GM12878 (cell line): ENCODE data around the gene EMX1. TPM values are rescaled to one million over a fixed set of nuclear protein-coding genes. Genes with fewer than 3 reads are reported as not detected.

ENCODE experiments used
- ATAC-seq: fragments of 200-7000 bp; cut with Tn5 transposase; 3 replicates; pipeline ENCODE4 v1.9.1; 2020; ENCODE audit warnings: mild to moderate bottlenecking, moderate library complexity
- BruUV-seq: library from RNA; stranded (reverse); fragments of 400-500 nt; replicated peaks from 2 replicates; lab custom pipeline; 2021; lab: Mats Ljungman, UMichigan
- CTCF ChIA-PET: fragments of 300-600 bp; sonication (Branson Sonifier 250); formaldehyde crosslinking; extraction: SDS; loops from one replicate; lab custom pipeline; 2021; ENCODE audit warnings: inconsistent platforms; lab: Yijun Ruan, JAX
- POLR2A ChIA-PET: fragments of 350-600 bp; formaldehyde crosslinking; extraction: SDS; loops from one replicate; lab custom pipeline; 2021; ENCODE audit warnings: inconsistent platforms; lab: Charles Lee
- RAD21 ChIA-PET: fragments of 300-600 bp; sonication (Branson Sonifier 250); formaldehyde crosslinking; loops from one replicate; lab custom pipeline; 2023; ENCODE audit warnings: antibody characterized with exemption; ENCODE audit not compliant: unreplicated experiment; lab: Charles Lee
- SMC1A ChIA-PET: fragments of 300-600 bp; sonication (Branson Sonifier 250); formaldehyde crosslinking; loops from one replicate; lab custom pipeline; 2023; ENCODE audit not compliant: unreplicated experiment, uncharacterized antibody; lab: Charles Lee
- DNase-seq: peaks from one replicate; pipeline ENCODE4 v3.0.0-alpha.2; 2011; ENCODE audit warnings: low read depth, low spot score
- FAIRE-seq: peaks from 3 replicates; lab custom pipeline; 2011; peaks lifted over from hg19 to GRCh38; lab: Jason Lieb, UNC
- H2AFZ ChIP-seq: 2 replicates; pipeline ENCODE4 v1.6.0; 2011; ENCODE audit warnings: low read depth, low read length, control low read depth; ENCODE audit not compliant: control insufficient read depth
- H3K27ac ChIP-seq: 2 replicates; pipeline ENCODE4 v1.5.1; 2011; ENCODE audit warnings: control low read depth; ENCODE audit not compliant: control insufficient read depth, insufficient read depth
- H3K27me3 ChIP-seq, 2 experiments: replicated peaks in 1 of 2; 2 replicates each; pipeline versions ENCODE4 v1.6.0 to v1.6.1; 2011; ENCODE audit warnings: low read length in 1 of 2; ENCODE audit not compliant: control insufficient read depth in 2 of 2, insufficient read depth in 2 of 2
- H3K36me3 ChIP-seq, 2 experiments: 2 replicates each; pipeline ENCODE4 v1.5.1; 2011; ENCODE audit warnings: low read length in 1 of 2; ENCODE audit not compliant: control insufficient read depth in 2 of 2, insufficient read depth in 2 of 2
- H3K4me1 ChIP-seq: 2 replicates; pipeline ENCODE4 v1.6.1; 2011; ENCODE audit warnings: mild to moderate bottlenecking, low read length, moderate library complexity, mixed read lengths; ENCODE audit not compliant: control insufficient read depth, insufficient read depth
- H3K4me2 ChIP-seq: 2 replicates; pipeline ENCODE4 v1.6.0; 2011; ENCODE audit warnings: control low read depth; ENCODE audit not compliant: control insufficient read depth, insufficient read depth
- H3K4me3 ChIP-seq: fragments of 200-600 bp; sonication (generic); 2 replicates; pipeline ENCODE4 v1.5.1; 2016
- H3K79me2 ChIP-seq: 2 replicates; pipeline ENCODE4 v1.6.0; 2011; ENCODE audit warnings: low read length; ENCODE audit not compliant: control insufficient read depth, insufficient read depth
- H3K9ac ChIP-seq: 2 replicates; pipeline ENCODE4 v1.8.0; 2011; ENCODE audit warnings: low read length, control low read depth, mixed read lengths; ENCODE audit not compliant: control insufficient read depth, insufficient read depth
- H3K9me3 ChIP-seq: replicated peaks from 3 replicates; pipeline ENCODE4 v1.5.1; 2011; ENCODE audit warnings: mild to moderate bottlenecking, low read length; ENCODE audit not compliant: control insufficient read depth, insufficient read depth
- H4K20me1 ChIP-seq: 2 replicates; pipeline ENCODE4 v1.6.0; 2011; ENCODE audit not compliant: control insufficient read depth, insufficient read depth
- BHLHE40 ChIP-seq, 2 experiments: fragments of 450-650 bp in 1 of 2; IDR thresholded peaks; 2 replicates each; pipeline ENCODE4 v1.6.1; 2011 to 2017; ENCODE audit warnings: low read depth in 2 of 2, borderline replicate concordance in 1 of 2, improper control_type of control experiment in 1 of 2, low read length in 1 of 2, mild to moderate bottlenecking in 1 of 2
- CREB1 ChIP-seq: IDR thresholded peaks from 2 replicates; pipeline ENCODE4 v1.6.1; 2012; ENCODE audit warnings: low read depth, mild to moderate bottlenecking, inconsistent platforms
- DPF2 ChIP-seq: fragments of 450-650 bp; IDR thresholded peaks from 2 replicates; pipeline ENCODE4 v1.6.1; 2017; ENCODE audit warnings: mild to moderate bottlenecking
- FOXK2 ChIP-seq: fragments of 450-650 bp; IDR thresholded peaks from 2 replicates; pipeline ENCODE4 v1.6.1; 2017; ENCODE audit warnings: mild to moderate bottlenecking, moderate library complexity
- HSF1 ChIP-seq: fragments of 150-350 bp; IDR thresholded peaks from 2 replicates; pipeline ENCODE4 v1.6.1; 2014; ENCODE audit warnings: mild to moderate bottlenecking, low read depth, low read length
- IRF3 ChIP-seq: fragments of 450-650 bp; IDR thresholded peaks from 2 replicates; pipeline ENCODE4 v1.6.1; 2014; ENCODE audit warnings: mild to moderate bottlenecking
- IRF4 ChIP-seq: IDR thresholded peaks from 2 replicates; pipeline ENCODE4 v1.6.1; 2011; ENCODE audit warnings: low read depth, low read length
- MTA3 ChIP-seq: IDR thresholded peaks from 2 replicates; pipeline ENCODE4 v1.6.1; 2012; ENCODE audit warnings: low read length, inconsistent platforms, borderline replicate concordance
- MXI1 ChIP-seq: fragments of 150-350 bp; IDR thresholded peaks from 2 replicates; pipeline ENCODE4 v1.6.1; 2011; ENCODE audit warnings: low read depth, mild to moderate bottlenecking, inconsistent platforms, low read length, improper control_type of control experiment
- NFXL1 ChIP-seq: fragments of 450-650 bp; IDR thresholded peaks from 2 replicates; pipeline ENCODE4 v1.6.1; 2017; ENCODE audit warnings: antibody characterized with exemption, mild to moderate bottlenecking, borderline replicate concordance
- PAX5 ChIP-seq: IDR thresholded peaks from 2 replicates; pipeline ENCODE4 v1.6.1; 2011; ENCODE audit warnings: low read depth, low read length, borderline replicate concordance
- PAX8 ChIP-seq: fragments of 450-650 bp; IDR thresholded peaks from 2 replicates; pipeline ENCODE4 v1.6.1; 2017; ENCODE audit warnings: mild to moderate bottlenecking, moderate library complexity
- POLR2AphosphoS5 ChIP-seq: IDR thresholded peaks from 2 replicates; pipeline ENCODE4 v1.6.1; 2011; ENCODE audit warnings: mild to moderate bottlenecking, low read length, inconsistent platforms
- RUNX3 ChIP-seq: IDR thresholded peaks from 2 replicates; pipeline ENCODE4 v1.6.1; 2012; ENCODE audit warnings: low read length, inconsistent platforms
- SIN3A ChIP-seq: IDR thresholded peaks from 2 replicates; pipeline ENCODE4 v1.6.1; 2012; ENCODE audit warnings: low read depth, low read length, improper control_type of control experiment
- SP1 ChIP-seq: IDR thresholded peaks from one replicate; pipeline ENCODE4 v1.6.1; 2011; ENCODE audit warnings: low read depth, low read length
- USF1 ChIP-seq: IDR thresholded peaks from 2 replicates; pipeline ENCODE4 v1.6.1; 2011; ENCODE audit warnings: borderline replicate concordance, low read depth, mild to moderate bottlenecking, moderate library complexity, mixed read lengths, low read length; ENCODE audit not compliant: insufficient read depth; ENCODE audit errors: extremely low read length
- YBX1 ChIP-seq: fragments of 450-650 bp; IDR thresholded peaks from 2 replicates; pipeline ENCODE4 v1.6.1; 2016; ENCODE audit warnings: antibody characterized with exemption
- ZNF274 ChIP-seq: IDR thresholded peaks from one replicate; pipeline ENCODE4 v1.8.0; 2011; ENCODE audit not compliant: insufficient read length, insufficient read depth
- WGBS: methylation state at CpG from one replicate; pipeline ENCODE4 v1.1.6; 2016; ENCODE audit warnings: low lambda C conversion rate; ENCODE audit not compliant: insufficient replicate concordance, insufficient coverage; ENCODE audit errors: missing lambda C conversion rate; 5-methylcytosine and 5-hydroxymethylcytosine counted together
- in situ Hi-C: fragments of 300-500 bp; cut with MboI; formaldehyde crosslinking; loops from 9 replicates; pipeline ENCODE4 v1.14.3; 2018; ENCODE audit warnings: mixed read lengths
- intact Hi-C: fragments of 100-400 bp; cut with micrococcal nuclease; formaldehyde crosslinking; loops from one replicate; pipeline ENCODE4 v1.14.2; 2022; ENCODE audit not compliant: unreplicated experiment
- polyA plus RNA-seq, 11 experiments: library from polyadenylated mRNA; depleted of rRNA in 4 of 11; unstranded in 6 of 11; stranded (reverse) in 5 of 11; fragments of >200 nt; fragmentation: Nextera tagmentation in 4 of 11; fragmentation: Illumina TruSeq in 1 of 11; extraction: Ambion mirVana in 4 of 11; extraction: Trizol in 1 of 11; gene quantifications; 1 replicate in 1 of 11; 2 replicates in 10 of 11; pipeline versions ENCODE4 v1.2.1 to v1.2.3, GENCODE V29; 2011 to 2016; ENCODE audit warnings: inconsistent platforms in 2 of 11, missing spikeins in 2 of 11, low read depth in 1 of 11
- total RNA-seq, 4 experiments: library from RNA; depleted of rRNA in 3 of 4; stranded (reverse); fragments of >200 nt in 3 of 4; fragmentation: Illumina TruSeq in 1 of 4; extraction: Trizol in 1 of 4; gene quantifications; 2 replicates each; pipeline versions ENCODE4 v1.2.1 to v1.2.3, GENCODE V29; 2013 to 2021

EMX1 gene
- total and polyA plus RNA-seq, 10 of the 15 experiments (the other 5 are each of a cell fraction or from before 2014, with no cell fraction given), result 0.07 to 5.1 (median 1.2) TPM; not detected in 1

GRCh38 chr2:72968286-72968685, 51.0 kb downstream of the EMX1 start:
- Histone ChIP-seq H3K27ac (no peak overlapping the region), H3K9ac (no peak overlapping the region), H3K27me3 (no peaks in the 10 kb centered on the region; a peak in 1 of 4 replicates), H3K4me3 (no peak overlapping the region), H3K4me1 (no peaks in the 10 kb centered on the region), H3K36me3 (no peaks in the 10 kb centered on the region), H2AFZ (no peak overlapping the region), H4K20me1 (no peaks in the 10 kb centered on the region; the same call in 1 of the 2 replicates), H3K4me2 (no peak overlapping the region), H3K79me2 (no peaks in the 10 kb centered on the region), H3K9me3 (no peaks in the 10 kb centered on the region)
- ChIA-PET CTCF (interaction anchor here (13.4 kb wide), 1 partner anchor 76 kb away, joined by 437 read pairs; the partner anchor contains the start of gene SPR), POLR2A (no interaction called here), RAD21 (no interaction called here), SMC1A (no interaction called here)
- DNase-seq (no peak), ATAC-seq (no peak), FAIRE-seq (no peak)
- WGBS, result 73% methylated on average over 7 of the region's 8 CpGs
- TF ChIP-seq DPF2, result no peak
- no peak for TF ChIP-seq IRF3
- no peak for TF ChIP-seq IRF4
- no peak for TF ChIP-seq MTA3
- TF ChIP-seq SP1, result no peak
- no peak for TF ChIP-seq YBX1
- no peak for TF ChIP-seq BHLHE40 (IDR thresholded peaks at IDR 0.05; ENCODE audit: borderline replicate concordance in 1 of 2, low read depth in 2 of 2, low read length in 1 of 2)
- TF ChIP-seq RUNX3, result no peak
- no peak for TF ChIP-seq NFXL1
- no peak for TF ChIP-seq ZNF274
- no peak for TF ChIP-seq PAX5
- TF ChIP-seq POLR2AphosphoS5, result no peak
- TF ChIP-seq SIN3A, result no peak
- no peak for TF ChIP-seq PAX8
- TF ChIP-seq HSF1, result no peak
- no peak for TF ChIP-seq CREB1
- TF ChIP-seq MXI1, result no peak
- no peak for TF ChIP-seq FOXK2
- TF ChIP-seq USF1, result no peak
- no TSS peak for BruUV-seq
- in situ Hi-C loops, result no loop called here
- intact Hi-C loops, result no loop called here
